NCI-H1930 (cell line): ENCODE data around the gene PAGE2B.
"Not testable (repeated sequence)": the region's sequence is repeated elsewhere in the genome, so short reads cannot be mapped to it uniquely, and the experiment has no call there.

Experiments
- DNase-seq, 2 experiments: peaks; one replicate each; lab custom pipeline; 2025; lab: John Stamatoyannopoulos, UW

PAGE2B gene

GRCh38 chrX:55109306-55109705 lies 34.5 kb downstream of the PAGE2B start:
- no peak for DNase-seq

- DNase-seq: no peak
Observed at GRCh38 chrX:55111578-55112254, 36.9 kb downstream of the PAGE2B start.

GRCh38 chrX:55116589-55116988 lies 41.8 kb downstream of the PAGE2B start:
- not testable (repeated sequence) for DNase-seq

GRCh38 chrX:55118574-55118973 lies 43.7 kb downstream of the PAGE2B start:
- DNase-seq: no peak

GRCh38 chrX:55119271-55119670 lies 44.4 kb downstream of the PAGE2B start:
- no peak for DNase-seq

GRCh38 chrX:55119712-55120111 lies 44.9 kb downstream of the PAGE2B start:
- DNase-seq: no peak

GRCh38 chrX:55120761-55121358 lies 46.0 kb downstream of the PAGE2B start:
- DNase-seq: no peak

GRCh38 chrX:55123900-55124299 lies 49.1 kb downstream of the PAGE2B start:
- no peak for DNase-seq

- no peak for DNase-seq
Observed at GRCh38 chrX:55127692-55128091, 52.9 kb downstream of the PAGE2B start.
